Anterior cingulate cortex (tissue), 58 donors: ENCODE data around the gene KLK8.

Source experiments
- DNase-seq, 58 donors: peaks; one replicate each; lab custom pipeline; 2025; lab: John Stamatoyannopoulos, UW

KLK8 gene

DNA sequence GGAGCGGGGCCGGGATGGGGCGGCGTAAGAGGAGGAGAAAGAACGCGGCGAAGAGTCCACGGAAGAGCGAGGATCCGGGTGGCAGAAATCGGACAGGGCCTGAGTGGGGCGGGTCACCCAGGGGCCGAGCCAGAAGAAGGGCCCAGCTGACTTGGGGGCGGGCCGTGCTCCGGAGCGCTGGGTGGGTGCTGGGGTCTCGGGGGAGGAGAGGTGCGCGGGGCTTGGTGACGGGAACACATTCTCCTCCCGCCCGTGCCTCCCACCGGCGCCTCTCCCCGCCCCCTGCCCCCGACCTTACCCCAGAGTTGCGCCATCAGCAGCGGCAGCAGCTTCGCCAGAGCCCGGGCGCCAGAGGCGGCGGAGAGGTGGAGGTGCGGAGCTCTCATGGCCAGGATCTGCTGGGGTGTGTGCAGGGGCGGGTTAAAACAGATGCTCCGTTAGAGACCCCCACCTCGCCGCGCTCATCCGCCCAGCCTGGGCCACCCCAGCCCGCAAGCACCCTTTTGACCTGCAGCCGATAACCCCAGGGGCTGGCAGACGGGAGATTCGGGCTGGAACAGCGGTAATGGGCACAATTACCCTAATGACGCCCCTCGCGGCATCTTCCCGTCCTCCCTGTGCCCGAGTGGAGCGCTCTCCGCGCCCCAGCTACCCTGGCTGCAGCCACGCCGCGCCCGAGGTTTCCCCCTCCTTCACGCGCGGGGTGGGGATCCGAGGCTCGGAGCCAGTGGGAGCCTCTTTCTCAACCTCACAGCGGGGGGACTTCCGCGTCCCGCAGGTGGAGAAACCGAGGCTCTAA, 17.5 kb upstream of the KLK8 start:
- no peak for DNase-seq

DNA sequence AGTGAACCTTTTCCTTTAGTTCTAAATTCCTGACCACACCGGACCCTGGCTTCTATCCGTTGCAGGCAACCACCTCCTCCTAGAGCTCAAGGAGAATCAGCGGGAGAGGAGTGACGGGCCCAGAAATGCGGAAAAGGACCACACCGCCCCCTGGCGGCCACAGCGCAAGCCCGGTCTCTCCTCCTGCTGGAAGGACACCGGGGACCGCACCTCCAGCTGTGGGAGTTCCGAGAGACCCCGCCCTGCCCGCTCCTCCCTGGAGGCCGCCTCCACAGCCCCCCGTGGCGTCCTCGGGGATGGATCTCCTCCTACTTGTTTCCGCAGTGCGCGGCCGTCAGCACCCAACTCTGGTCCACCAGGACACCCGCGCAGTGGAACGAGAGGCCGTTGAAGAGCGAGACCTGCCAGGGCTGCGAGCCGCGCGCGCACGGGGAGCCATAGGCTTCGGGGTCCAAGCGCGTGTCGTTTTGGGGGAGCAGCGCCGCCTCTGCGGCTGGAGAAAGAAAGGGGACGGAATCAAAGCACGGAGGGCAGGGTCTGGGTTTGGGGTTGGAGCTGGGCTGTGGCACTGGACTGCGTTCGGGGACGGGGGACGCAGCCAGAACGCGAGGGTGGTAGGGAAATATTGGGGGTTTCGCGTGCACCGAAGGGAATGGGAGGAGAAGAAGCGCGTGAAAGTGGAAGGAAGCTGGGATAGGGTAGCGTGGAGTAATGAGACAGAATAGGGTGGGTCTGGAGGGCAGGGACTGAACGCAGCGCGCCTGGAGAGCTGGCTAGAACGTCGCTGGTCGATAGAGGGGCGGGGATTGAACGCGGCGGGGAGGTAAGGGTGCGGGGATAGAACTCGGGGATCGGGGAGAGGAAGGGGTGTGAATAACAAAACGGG, 15.6 kb upstream of the KLK8 start:
- peak in 52 of 58 donors; percentile 7 to 77 (median 45) for DNase-seq

DNA sequence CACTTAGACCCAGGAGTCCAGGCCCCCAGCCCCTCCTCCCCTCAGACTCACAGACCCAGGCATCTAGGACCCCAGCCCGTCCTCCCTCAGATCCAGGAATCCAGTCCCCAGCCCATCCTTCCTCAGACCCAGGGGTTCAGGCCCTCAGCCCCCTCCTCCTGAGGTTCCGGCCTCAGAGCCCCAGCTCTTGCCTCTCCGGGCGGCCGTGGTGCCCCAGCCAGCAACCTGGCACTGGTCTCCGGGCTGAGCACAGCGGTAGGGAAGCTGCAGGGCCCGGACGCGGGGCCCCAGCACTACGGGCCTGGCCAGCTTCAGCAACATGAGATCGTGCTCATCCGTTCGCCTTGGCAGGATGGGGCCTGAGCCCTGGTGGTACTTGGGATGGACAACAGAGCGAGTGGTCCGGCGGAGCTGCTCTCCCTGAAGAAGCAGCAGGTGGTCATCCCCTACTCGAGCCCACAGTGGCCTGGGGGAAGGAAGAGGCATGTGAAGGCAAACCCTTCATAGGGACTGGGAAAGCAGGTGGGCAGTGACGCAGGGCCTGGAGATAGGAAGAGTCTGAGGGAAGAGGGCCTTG, 14.4 kb upstream of the KLK8 start:
- no peak for DNase-seq

DNA sequence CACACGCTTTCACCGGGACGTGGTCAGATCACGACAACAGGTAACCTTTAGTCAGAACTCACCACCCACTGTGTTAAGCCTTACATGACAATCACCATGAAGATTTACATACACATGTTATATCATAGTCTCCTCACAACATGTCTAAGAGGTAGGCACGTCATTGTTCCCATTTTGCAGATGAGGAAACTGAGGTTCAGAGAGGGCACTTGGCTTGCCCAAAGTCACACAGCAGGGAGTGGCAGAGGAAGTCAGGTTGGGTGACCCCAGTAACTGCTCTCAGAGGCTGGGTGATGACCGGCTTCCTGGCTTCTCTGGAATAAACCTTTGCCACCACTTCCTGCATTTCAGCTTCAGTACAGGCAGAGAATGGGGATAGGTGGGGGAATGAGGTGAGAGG, 12.8 kb upstream of the KLK8 start:
- no peak for DNase-seq

DNA sequence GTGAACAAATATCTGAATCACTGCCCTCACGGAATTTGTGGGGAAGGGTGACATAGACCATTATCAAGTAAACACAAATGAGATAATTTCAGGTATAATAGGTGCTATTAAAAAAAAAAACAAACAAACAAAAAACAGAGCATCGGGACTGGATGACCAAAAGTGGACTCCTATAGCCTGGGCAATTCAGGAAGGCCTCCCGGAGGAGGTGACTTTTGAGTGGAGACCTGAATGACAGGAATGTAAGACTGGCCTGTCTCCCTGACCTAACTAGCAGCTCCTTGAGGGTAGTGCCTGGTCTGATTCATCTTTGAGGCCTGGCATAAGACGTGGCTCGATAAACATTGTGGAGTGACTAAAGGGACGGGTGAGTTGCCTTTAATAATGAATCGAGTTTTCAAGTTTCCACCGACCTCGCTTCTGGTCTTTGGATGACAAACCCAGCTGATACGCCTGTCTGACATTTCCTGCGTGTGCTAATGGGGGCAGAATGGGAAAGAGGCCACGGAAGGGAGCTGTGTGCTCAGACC, 11.3 kb upstream of the KLK8 start:
- DNase-seq, result no peak

DNA sequence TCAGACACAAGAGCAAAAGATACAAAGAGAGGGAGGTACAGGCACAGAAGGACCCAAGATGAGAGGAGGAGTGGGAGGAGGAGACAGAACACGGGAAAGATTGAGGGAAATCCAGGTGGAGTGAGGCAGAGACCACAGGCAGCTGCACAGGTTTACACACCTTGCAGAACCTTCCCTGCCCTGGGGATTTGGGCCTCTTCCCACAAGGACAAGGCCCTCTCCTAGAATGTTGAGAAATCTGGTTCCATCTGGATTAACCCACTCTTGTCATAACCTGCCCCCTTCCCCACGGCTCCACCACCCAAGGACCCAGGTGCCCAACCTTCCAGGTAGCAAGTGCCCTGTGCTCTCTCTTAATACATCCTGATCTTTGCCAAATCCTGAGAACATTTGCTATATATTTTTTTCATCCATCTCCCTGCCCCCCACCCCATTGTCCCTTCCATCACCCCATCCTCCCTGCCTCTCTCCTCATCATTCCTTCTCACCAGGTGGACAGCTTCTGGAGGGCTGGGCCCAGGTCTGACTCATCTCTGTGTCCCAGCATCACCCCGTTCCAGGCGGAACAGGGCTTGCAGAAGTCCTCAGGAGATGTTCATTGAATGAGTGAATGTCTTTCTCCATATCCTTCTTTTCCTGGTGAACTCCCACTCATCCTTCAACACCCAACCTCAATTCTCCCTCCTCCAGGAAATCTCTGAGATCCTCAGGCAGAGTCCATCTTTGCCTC, 8.8 kb upstream of the KLK8 start:
- DNase-seq, result no peak

DNA sequence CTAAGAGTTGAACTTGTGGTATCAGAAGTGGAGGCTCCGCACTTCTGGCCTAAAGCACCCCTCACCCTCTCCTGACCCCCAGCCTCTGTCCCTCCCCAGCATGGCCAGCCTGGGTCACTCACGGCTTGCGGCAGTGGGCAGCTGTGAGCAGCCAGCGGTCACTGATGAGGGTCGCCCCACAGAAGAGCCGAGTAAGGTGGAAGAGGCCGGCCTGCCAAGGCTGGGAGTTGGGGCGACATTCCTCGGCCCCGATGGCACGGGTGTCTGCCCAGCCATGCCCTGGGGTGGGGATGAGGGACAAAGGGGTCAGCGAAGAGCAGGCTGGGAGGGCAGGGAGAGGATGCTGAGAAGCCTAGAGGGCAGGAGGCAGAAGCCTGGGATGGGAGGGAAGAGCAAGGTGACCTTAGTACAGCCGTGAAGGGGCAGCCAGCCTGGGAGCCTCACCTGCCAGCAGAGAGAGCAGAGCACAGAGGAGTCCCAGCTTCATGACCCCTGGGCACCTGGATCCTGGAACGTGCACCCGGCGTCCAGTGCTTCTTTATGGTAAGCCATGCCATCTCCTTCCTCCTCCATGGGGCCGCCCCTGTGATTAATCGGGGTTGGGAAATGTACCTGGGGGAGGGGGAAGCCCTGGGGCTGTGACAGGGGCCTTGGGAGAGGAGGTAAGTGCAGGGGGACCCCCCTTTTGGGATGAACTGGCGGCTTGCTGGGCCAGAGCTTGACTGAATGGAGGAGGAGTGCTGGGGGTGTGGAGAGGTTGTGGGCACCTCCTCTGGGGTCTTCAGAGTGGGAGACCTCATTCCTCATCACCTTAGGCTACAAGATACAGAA, 7.9 kb upstream of the KLK8 start:
- DNase-seq, result no peak

DNA sequence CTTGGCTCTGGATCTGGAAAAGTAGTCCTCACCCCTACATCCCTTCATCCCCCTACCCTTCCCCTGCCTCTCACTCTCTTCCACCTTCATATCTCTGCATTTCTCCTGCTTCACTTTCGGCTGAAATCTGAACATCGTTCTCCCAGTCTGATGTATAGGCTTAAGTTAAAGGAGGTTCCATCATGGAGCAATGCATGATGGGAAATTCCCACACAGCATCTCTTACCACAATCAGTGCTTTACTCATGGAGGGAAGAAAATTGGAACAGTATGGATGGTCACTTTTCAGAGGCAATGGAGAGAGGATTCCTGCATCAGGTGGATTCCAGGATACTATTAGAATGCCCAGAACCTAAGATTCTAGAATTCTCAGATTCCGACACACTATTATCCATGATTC, 6.1 kb upstream of the KLK8 start:
- no peak for DNase-seq

DNA sequence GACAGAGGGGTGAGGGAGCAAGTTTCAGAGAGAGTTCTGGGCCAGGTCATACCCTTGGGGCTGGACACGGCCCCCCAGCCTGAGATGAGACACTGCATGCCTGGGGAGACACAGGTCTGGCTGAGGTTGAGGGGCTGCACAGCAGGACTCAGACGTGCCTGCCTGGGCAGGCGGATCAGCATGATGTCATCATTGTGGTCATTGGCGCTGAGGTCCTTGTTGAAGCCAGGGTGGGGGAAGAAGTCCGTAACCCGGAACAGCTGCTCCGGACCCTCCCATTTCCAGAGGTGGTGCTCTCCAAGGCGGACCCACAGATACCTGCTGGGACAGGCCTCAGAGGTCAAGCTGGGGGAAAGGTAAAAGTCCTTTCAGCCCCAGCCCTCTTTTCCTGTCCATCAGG, 5.0 kb upstream of the KLK8 start:
- DNase-seq, result no peak

DNA sequence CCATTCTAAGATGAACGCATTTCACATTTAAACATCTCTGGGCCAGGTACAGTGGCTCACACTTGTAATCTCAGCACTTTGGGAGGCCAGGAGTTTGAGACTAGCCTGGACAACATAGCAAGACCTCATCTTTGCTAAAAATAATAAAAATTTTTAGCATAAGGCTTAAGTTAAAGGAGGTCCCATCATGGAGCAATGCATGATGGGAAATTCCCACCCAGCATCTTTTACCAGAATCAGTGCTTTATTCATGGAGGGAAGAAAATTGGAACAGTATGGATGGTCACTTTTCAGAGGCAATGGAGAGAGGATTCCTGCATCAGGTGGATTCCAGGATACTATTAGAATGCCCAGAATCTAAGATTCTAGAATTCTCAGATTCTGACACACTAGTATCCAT, 3.8 kb upstream of the KLK8 start:
- no peak for DNase-seq

DNA sequence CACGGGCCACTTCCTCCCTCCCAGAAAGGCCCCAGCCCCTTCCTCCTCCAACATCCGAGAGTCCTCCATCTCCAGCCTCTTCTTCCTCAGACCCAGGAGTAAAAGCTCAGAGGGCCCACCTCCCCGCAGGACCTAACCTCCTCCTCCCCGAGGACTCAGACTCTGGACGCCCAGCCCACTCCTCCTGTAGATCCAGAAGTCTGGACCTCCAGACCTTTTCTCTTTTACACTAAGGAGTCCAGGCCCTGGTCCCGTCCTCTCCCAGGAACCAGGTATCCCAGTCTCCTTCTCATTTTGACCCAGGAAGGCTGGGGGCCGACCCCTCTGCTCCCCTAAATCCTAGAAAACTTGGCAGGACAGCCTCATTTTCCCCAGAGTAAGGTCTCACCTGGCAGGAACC, 1.9 kb upstream of the KLK8 start:
- no peak for DNase-seq

DNA sequence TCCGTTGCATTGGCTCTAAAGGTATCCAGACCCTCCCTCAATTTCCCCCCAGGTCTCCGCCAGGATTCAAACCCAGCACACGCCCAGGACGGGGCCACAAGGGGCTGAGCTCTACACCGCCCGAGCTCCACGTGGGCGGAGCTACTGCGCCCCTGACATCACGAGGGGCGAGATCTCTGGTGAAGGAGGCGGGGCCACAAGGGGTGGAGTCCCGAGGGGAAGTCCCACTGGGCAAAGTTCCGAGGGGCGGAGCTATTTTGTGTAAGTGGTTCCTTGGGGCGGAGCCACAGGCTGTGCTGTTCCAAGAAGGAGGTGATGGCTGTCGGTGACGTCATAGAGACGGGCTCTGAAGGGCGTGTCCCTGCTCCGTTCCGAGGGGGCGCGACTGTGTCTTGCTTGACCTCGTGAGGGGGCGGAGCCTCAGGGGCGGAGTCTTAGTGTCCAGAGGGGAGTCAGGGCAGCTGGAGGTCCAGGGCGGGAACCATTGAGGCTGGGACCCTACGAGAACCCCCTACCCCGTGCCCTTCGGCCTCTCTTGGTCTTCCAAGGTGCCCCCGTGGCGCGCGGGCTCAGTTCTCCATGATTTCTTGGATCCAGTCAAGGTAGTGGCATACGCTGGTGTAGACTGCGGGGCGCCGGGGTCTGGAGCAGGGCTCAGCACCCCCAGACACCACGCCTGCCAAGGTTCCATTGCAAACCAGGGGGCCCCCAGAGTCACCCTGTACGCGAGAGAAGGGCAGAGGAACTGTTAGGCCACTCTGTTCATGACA, 1.3 kb upstream of the KLK8 start:
- DNase-seq, result peak in 3 of 58 donors; percentile 20 to 37 (median 22)

DNA sequence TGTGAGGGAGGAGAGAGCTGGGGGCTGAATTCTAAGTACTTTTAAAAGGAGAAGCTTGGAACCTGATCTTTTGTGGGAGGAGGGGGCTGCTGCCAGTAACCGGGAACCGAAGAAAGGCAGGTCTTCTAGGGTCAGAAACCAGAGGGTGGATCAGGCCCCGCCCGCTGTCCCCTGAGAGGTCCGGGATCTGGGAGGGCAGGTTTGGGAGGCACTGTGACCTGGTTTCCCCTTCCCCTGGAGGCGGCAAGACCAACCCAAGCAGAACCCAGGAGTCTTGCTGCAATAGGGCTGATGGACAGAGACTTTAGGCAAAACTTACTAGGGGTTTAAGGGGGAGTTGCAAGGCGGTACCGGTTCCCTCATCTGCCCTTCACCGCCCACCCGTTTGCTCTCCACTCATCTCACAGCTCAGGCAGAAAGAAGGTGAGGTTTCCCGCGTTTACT, 707 bp upstream of the KLK8 start:
- no peak for DNase-seq

DNA sequence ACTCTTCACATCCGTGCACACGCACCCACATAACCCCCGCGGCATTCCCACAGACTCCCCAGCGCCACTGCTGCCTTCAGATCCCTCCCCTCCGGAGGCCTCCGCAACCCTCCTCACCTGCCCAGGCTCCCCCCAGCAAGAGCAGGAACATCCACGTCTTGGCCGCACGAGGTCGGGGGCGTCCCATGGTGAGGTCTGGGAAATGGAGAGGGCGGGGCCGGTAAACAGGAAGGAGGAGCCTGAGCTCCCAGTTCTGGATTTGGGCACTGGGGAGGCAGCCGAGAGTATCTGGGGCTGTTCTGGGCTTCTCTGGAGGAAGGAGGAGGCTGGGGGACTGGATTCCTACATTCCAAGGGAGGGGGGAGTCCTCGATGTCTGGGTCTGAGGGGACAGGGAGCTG, 423 bp downstream of the KLK8 start:
- DNase-seq, result no peak

DNA sequence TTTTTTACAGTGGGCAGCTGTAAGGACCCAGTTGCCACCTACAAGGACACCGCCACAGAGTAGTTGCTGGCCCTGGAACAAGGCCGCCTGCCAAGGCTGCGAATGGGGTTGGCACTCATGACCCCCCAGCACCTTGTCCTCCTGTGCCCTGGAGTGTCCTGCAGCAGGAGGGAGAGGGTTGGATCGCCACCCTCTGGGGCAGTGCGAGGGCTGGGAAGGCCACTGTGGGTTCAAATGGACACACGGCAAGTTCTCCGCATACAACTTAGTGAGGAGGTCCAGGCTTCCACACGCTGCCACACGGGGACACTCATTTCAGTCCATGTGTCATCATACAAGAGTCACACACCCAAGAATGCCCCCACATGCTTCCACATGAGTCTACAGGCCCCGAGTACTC, 978 bp downstream of the KLK8 start:
- DNase-seq, result no peak

DNA sequence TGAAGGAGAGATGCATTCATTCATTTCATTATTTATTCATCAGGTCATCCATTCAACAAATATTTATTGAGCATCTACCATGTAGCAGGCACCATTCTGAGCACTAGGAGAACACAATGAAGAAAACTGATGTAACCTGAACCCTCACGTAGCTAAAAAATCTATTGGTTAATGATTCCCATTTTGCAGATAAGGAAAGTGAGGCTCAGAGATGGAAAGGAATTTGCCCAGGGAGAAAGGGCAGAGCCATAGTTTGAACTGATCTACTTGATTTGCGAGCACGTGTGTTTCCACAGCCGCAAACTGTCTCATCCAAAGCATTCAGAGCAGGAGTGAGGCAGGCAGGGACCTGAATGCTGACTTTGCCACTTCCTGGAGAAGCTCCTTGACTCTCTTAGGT, 2.7 kb downstream of the KLK8 start:
- DNase-seq, result no peak

DNA sequence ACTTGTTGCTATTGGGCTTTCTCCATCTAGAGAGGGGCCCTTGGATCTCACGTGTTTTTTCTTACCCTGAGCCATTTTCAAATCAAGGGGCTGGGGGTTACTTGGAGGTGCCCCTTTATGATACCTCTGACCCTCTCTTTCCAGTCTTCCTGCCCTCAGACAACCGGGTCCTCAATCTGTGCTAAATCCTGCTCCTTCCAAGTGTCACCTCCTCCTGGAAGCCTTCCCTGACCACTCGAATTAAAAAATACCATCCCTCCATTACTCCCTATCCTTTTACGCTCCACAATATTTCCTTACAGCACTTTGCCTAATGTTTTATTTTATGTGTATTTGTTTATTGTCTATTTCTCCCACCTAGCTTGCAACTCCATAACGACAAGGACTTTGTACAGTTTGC, 3.3 kb downstream of the KLK8 start:
- DNase-seq, result no peak

DNA sequence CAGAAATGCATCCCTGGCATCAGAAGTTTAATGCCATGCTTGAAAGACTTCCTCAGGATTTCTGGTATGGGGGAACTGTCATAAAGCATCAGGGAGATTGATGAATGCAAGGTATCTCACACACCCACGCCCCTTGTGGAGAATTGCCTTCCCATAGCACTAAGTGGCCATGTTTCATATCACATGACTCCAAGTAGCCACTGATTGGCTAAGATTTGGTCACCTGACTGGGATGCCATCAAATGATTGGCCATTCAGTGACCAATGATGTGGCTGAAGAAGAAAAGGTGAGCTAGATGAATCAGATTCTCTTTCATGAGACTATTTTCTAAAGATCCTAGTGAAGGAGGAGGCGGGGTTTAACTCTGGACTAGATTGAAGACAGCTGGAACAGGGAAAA, 7.3 kb downstream of the KLK8 start:
- DNase-seq, result no peak

DNA sequence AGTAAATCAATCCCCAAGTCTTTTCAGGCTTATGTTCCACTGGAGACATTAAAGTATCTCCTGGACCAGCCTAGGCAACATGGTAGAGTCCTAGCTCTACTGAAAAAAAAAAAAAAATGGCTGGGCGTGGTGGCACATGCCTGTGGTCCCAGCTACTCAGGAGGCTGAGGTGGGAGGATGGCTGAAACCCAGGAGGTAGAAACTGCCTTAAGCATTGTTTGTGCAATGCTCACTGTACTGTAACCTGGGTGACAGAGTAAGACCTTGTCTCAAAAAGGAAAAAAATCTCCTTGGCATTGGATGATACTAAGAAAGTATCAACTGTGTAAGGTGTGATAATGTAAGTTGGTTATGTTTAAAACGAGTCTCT, 8.8 kb downstream of the KLK8 start:
- no peak for DNase-seq
